ENCODE measurements around the gene CAPRIN2.

The CAPRIN2 gene, protein sequence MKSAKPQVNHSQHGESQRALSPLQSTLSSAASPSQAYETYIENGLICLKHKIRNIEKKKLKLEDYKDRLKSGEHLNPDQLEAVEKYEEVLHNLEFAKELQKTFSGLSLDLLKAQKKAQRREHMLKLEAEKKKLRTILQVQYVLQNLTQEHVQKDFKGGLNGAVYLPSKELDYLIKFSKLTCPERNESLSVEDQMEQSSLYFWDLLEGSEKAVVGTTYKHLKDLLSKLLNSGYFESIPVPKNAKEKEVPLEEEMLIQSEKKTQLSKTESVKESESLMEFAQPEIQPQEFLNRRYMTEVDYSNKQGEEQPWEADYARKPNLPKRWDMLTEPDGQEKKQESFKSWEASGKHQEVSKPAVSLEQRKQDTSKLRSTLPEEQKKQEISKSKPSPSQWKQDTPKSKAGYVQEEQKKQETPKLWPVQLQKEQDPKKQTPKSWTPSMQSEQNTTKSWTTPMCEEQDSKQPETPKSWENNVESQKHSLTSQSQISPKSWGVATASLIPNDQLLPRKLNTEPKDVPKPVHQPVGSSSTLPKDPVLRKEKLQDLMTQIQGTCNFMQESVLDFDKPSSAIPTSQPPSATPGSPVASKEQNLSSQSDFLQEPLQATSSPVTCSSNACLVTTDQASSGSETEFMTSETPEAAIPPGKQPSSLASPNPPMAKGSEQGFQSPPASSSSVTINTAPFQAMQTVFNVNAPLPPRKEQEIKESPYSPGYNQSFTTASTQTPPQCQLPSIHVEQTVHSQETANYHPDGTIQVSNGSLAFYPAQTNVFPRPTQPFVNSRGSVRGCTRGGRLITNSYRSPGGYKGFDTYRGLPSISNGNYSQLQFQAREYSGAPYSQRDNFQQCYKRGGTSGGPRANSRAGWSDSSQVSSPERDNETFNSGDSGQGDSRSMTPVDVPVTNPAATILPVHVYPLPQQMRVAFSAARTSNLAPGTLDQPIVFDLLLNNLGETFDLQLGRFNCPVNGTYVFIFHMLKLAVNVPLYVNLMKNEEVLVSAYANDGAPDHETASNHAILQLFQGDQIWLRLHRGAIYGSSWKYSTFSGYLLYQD

DNA sequence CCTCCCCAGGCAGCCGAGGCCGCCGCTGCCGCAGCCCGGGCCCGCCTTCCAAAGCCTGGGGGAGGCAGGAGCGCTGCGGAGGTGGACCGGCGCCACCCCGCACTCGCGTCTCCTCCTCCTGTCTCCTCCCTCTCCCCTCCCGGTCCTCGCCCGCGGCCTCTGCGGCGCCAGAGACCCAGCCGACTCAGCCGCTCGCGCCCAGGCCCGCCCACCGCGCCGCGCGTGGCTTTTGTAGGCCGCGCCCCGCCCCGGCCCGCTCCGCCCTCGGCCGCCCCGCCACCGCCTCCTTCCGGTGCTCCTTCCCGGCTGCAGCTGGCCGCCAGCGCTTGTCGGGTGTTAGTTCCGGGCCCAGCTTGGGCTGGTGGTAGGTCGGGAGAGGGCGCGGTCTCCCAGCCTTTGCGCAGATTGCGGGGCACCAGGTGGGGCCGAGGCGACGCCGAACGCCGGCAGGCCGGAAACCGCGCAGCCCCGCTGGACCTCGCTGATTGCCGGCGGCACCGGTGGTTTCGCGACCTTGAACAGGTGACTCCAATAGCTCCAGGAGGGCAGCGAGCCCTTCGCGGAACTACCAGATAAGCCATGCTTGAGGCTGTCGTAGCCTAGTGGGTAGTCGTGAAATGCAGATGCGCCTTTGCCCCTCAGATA, at the start of gene CAPRIN2:
CAPRIN2 (minus strand) TSS at position 202 of the 645 bp plus-strand sequence. CDS start 1,431 bp downstream, outside the sequence.
- DNase-seq (ENCODE audit: insufficient read length, low spot score) (peak; percentile 78), FAIRE-seq (peak; percentile 88)

DNA sequence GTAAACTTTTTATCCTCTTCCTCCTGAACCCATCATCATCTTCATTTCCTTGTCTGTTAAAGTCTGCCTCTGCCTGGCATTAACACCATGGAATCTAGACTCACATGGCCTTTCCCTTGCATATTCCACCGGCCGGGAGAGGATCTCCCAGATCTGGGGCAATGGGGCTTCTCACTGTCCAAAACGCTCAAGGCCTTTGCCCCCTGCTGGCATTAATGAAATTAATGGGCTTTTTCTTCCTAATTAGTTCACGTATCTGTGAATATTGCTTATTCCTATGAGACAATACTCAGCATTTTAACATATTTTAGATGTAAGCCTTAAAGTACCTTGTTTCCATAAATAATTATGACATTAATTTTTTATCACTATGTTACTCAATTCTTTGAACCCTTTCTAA, 42.9 kb upstream of the CAPRIN2 start:
- FAIRE-seq (no peak), DNase-seq (ENCODE audit: insufficient read length, low spot score) (no peak)

DNA sequence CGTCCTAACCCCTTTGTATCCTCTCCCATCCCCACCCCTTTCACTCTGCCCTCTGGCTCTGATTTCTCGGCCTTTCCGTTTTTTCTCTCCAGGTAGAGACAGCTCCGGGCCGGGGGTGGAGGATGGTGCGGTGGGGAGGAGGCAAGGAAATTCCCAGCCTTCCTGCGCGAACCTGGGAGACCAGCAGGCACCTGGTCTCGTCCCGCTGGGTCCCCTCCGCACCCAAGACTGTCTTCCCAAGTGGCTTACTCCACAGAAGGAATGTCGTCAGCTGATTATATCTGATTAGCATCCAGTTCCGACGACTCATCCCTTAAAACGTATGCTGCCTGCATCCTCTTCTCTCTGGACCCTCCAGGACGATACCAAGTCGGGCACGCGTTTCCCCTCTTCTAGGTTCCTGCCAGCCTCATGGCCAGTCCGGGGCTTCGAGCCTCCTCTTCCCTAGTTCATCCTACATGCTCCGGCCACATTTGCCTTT, 42.2 kb upstream of the CAPRIN2 start:
- DNase-seq (ENCODE audit: insufficient read length, low spot score): no peak

DNA sequence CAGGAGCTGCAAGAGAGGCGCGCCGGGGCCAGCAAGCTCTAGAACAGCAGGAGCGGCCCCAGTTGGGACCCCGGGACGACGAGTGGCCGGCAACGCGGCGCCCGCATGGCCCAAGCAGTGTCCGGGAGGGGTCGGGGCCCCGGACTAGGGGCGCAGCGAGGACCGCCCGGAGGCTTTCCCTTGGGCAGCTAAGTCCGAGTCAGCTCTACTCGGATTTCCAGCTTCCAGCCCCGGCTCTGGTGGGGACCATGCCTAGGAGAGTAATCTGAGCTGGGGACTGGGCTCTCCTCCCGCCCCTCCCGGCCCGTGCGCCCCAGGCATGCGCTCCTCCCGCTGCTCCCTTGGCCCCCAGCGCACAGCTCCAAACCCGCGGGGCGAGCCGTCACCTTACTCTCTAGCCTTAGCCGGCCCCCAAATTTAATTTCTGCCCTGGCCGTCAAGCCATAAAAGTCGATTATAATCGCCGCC, 41.6 kb upstream of the CAPRIN2 start:
- DNase-seq (ENCODE audit: insufficient read length, low spot score) (no peak), FAIRE-seq (no peak)

More for the DNA sequence above, 42.2 kb upstream of the CAPRIN2 start:
- no peak for FAIRE-seq

DNA sequence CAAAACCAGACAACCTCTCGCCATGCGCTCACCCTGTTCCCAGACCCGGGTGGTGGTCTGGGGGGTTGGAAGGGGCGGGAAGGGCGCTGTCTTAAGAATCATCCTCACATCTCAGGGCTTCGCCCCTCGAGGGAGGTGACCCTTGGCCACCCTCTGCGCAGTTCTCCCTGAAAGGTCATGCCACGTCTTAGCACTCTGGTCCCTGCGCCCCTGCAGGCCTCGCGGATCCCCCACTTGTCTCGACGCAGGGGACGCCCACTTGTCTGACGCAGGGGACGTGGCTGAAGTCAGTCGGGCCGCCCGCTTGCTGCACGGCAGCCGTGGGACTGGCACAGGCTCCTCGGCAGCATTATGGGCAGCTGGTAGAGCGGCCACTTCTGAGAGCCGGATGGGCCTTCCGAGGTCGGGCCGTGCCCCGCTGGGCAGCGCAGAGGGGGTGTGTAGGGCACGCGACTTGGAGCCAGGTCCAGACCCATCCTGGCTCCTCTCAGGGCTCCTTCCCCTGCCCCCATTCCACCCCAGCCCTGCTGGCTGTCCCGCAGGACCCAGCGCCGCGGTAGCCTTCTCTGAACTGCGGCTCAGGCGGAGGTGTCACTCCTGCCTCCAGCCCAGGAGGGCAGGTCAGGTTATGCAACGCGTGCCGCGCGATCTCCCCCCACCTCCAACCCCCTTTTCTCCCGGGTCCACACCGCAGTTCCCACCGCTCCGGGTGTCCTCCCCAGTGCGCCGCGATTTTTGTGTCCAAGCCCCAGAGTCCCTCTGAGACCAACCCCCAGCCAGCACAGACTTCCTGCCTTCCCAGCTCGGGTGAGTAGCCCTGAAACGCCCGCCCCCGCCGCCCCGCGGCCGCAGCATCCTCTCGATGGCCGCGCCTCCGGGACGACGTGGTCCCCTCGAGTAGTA, 40.9 kb upstream of the CAPRIN2 start:
- DNase-seq (ENCODE audit: insufficient read length, low spot score) (peak; percentile 48), FAIRE-seq (no peak)

DNA sequence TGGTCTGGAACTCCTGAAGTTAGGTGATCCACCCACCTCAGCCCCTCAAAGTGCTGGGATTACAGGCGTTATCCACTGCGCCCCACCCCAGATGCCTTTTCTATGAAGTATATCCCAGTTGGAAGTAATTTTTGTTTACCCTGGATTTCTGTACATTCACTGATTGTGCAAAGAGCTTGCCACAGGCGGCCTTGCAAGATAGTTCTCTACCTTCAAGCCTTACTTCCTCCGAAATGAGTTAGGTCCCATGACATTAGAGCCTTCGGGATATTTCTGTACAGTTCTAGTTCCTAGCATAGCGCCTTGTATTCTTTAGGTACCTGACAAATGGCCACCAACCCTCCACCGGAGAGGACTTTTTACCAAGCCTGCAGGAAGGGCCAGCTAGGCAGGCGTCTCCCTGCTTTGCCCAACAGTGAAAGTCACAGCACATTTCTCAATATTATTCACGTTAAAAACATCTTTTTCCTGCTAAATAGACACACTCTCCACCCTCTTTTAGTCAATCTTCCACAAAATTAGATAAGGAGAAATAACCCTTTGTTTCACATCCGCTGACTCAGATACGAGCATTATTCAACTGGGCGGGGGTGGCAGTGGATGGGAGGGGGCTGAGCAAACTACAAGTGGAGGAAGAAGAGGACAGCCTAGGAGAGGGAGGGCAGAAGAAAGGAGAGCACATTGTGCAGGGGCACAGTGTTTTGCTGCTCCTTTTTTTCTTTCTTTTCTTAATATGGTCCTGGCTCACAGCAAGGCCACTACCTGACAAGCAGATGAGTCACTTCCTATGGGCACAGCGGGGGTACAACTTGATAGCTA, 40.0 kb upstream of the CAPRIN2 start:
- DNase-seq (ENCODE audit: insufficient read length, low spot score): no peak
- FAIRE-seq: no peak

DNA sequence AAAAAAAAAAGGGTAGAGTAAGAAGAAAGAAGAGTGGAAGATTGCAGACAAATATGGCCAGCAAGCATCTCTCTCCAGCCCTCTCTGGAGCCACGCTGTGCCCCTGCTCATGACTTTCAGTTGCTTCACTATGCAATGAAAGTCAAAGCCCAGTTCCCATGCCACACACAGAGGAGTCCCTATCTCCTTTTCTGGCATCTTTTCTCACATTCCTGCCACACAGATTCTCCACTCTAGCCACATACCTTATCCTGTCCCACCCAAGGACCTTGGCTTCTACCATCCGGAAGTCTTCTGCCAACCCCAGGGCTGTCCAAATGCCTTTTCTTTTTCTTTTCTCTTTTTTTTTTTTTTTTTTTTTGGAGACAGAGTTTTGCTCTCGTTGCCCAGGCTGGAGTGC, 39.3 kb upstream of the CAPRIN2 start:
- DNase-seq (ENCODE audit: insufficient read length, low spot score): no peak
- no peak for FAIRE-seq

DNA sequence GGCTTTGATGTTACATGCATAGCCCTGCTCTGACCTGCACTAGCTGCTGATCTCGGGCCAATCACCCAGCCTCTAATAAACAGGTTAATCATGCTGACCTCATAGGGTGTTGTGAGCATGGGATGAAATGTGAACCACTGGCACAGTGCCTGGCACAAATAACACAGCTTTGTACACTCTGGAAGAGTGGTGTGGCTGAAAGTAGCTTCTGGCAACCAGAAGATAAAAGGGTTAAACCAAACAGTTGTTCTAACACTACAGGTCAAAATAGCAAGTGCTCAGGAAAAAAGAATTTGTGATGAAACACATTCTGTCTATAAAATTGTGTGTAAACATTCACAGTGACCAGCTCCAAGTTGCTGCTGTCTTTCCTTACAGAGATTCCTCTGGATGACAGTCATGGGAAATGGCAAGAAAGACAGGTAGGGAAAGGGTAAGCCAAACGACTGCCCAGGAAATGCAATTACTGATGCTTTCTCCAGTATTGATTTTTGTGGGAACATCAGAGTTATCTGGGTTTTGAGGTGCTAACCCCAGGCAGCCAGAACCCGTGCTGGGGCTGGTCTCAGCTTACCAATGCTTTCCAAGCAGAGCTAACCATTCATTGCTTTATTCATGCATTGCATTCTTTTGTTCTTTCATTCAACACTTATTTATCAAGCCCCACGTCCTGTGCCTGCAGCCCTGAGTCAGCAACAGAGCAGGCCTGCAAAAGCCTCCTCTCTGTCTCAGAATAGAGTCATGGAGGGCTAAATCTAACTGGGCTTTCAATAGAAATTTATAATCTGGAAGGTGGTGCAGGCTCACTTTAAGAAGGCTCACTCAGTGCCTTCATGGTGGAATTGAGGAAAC, 38.1 kb upstream of the CAPRIN2 start:
- FAIRE-seq (no peak), DNase-seq (ENCODE audit: insufficient read length, low spot score) (no peak)

DNA sequence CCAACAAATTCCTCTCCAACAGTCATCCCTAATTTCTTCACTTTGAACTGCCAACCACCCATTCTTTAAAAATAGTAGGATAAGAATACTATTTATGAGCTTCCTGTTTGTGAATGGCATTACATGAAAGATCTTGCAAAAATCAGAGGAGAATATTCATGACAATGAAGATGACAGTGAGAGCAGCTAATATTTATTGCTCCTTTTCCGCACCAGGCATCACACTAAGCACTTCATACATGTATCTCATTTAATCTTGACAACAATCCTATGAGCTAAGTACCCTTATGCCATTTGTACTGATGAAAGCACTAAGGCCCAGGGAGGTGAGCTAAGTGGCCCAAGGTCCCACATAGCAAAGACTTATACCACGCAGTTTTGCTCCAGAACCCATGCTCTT, 37.3 kb upstream of the CAPRIN2 start:
- no peak for DNase-seq (ENCODE audit: insufficient read length, low spot score)
- FAIRE-seq: no peak

DNA sequence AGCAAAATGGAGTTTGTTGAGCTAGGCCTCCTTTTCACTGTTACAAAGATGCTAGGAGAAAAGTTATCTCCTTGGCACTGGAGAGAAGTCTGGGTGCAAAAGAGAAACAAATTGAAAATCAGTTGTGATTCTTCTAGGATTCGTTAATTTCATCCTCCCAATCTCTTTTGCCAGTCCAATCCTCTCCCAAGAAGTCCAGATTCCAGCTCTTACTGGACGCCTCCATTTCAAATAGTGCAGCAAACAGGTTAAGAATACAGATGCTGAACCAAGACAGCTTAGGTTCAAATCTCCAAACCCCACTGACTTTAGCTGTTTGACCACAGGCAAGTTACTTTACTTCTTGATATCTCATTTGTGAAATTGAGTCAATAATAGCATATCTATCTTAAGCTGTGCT, 34.0 kb upstream of the CAPRIN2 start:
- FAIRE-seq: no peak
- DNase-seq (ENCODE audit: insufficient read length, low spot score): no peak

DNA sequence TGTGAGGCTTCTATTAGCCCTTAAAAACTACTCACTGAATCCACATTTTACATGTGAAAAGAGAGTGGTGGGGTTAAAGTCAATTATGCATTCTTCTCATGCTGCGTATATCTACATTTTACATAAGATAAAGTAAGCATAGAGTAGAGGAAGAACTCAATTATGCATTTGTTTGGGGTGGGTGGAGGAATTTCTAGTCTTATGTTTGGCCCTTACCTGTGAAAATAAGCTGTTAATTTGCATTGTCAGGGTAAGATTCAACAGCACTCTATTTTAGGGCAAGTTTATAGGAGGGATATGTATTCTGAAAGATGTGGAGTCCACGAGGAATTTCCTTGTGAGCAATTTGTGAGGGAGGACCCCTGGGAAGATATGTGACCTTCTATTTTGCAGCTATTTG, 30.9 kb upstream of the CAPRIN2 start:
- DNase-seq (ENCODE audit: insufficient read length, low spot score) (no peak), FAIRE-seq (no peak)

DNA sequence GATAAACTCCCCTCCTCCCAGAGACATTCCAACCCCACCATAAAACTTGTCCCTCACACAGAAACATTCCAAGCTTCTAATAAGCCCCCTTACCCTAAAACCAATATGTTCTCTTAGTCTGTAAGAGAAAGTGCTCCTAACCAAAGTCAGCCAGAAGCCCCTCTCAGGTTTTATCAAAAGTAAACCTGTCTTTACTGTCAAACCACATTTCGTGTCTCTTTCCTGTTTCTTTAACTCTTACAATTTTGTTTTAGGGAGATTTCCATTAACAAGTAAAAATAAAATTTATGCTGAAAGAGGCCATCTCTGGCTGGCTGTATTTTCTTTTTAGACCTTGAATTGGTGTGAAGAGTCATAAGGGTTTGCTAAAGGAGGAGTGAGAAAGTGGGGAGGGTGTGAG, 29.8 kb upstream of the CAPRIN2 start:
- no peak for DNase-seq (ENCODE audit: insufficient read length, low spot score)
- no peak for FAIRE-seq

DNA sequence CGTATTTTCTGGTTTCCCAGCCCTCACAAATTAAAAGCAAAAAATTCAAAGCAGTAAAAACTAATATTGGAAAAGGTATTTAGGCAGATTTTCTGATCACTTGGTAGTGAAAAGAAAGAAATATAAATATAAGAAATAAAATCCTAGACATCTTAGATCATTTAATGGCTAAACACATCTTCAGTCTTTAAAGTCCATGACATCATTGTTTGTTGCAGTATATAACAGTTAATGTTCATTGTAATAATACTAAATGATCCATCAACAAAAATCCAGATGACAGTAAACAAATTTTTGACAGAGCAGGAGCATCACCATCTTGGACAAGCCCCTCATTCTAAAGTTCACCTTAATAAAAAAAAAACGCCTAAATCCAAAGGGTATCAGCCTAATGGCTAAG, 29.2 kb upstream of the CAPRIN2 start:
- FAIRE-seq: no peak
- DNase-seq (ENCODE audit: insufficient read length, low spot score): no peak

DNA sequence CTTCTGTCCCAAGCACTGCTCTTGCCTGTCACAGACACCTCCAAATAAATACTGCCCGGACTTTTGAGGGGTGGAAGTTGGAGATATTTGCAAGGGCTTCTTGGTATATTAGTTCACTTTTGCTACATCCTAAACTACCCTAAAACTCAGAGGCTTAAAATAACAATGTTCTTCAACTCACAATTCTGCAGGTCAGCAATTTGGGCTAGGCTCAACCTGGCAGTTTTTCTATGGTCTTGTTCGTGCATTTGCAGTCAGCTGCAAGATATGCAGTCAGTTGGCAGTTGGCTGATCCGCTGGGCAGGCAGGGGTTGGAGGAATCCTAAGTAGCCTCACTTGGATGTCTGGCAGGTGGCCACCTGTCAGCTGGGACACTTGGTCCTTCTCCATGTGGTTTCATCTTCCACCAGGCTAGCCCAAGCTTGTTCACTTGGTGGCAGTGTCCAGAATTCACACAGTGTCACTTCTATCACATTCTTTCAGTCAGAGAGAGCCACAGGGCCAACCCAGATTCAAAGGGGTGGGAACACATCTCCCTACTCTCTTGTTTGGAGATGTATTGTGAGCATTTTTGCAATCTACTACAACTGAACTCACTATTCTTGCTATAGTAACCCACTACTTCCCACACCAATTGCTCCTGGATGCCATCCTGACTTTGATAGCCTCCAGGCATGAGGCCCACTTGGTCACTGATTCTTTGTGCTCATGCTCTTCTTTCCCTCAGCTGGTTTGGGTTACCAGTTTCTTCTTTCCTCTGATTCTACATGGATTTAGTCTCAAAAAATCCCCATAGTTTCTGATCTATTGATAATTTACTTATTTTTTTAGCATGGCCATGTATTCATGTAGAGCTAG, 27.8 kb upstream of the CAPRIN2 start:
- DNase-seq (ENCODE audit: insufficient read length, low spot score) (no peak), FAIRE-seq (no peak)

DNA sequence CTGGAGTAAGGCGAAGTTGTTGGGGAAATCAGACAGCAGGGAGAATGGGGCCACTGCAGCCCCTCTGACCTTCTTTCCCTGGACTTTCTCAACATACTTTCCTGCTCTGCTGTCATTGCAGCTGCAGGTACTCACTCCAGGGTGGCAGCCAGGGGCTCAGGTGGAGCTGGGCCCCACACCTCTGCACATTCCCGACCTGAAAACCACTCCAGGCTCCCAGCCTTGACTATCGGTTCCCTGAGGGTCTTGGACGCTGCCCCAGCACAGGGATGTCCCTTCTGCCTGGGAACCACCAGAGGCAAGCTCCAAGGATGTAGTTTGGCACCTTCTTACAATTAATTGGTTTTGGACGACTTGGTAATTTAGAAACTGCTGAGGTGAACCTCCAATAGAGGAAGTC, 24.8 kb upstream of the CAPRIN2 start:
- no peak for DNase-seq (ENCODE audit: insufficient read length, low spot score)
- FAIRE-seq: no peak

DNA sequence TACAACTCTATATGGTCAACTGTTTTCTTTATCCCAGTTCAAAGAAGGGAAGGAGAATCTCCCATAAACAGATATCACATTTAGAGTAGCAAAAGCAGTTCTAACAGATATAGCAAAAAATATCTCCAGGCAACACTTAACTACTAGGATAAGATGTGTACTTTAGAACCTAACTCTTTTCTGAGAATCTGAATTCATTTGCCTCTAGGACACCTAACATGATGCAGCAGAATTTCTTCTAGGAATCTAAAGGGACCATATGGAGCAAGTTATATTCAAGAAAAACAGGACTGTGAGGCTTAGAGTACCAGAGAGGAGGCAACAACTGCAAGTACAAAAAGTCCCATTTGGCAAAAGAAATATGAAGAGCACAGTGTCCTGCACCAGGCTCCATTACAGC, 24.4 kb upstream of the CAPRIN2 start:
- DNase-seq (ENCODE audit: insufficient read length, low spot score): no peak
- FAIRE-seq: no peak

DNA sequence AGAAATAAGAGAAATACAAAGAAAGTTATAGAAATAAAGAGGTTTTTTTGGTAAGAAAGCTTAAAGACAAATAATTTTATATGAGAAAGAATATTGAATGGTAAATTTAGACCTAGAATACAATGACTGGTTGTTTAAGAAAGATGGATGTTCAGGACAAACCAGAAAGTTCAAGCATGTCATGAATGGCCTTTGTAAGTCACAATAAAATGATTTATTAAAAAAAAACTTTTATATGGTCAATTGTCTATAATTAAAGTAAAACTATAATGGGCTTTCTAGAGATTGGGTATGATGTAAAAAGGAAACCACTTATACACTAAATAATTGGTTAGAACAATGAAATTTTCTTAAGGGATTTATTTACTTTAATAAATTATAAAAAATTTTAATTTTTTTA, 19.8 kb upstream of the CAPRIN2 start:
- no peak for DNase-seq (ENCODE audit: insufficient read length, low spot score)
- FAIRE-seq: no peak

All from GM19239 (cell line).